SHP77 treated with DMSO at 0.1 percent for 48 hours (cell line): ENCODE results near the gene LIFR.

Experiments
- DNase-seq: peaks from one replicate; lab custom pipeline; 2025; lab: John Stamatoyannopoulos, UW

Gene LIFR

GRCh38 chr5:38465061-38465460, 91.4 kb downstream of the LIFR start:
- DNase-seq: no peak

GRCh38 chr5:38463634-38464521, 92.6 kb downstream of the LIFR start:
- DNase-seq: no peak

GRCh38 chr5:38462976-38463633, 93.3 kb downstream of the LIFR start:
- DNase-seq: peak; percentile 52

GRCh38 chr5:38458174-38458573, 98.3 kb downstream of the LIFR start:
- DNase-seq: no peak

- no peak for DNase-seq
Measured at GRCh38 chr5:38456657-38457399, 99.6 kb downstream of the LIFR start.

- no peak for DNase-seq
Measured at GRCh38 chr5:38455796-38456330, 100.6 kb downstream of the LIFR start.

GRCh38 chr5:38453921-38454320, 102.5 kb downstream of the LIFR start:
- no peak for DNase-seq

GRCh38 chr5:38453506-38453905, 102.9 kb downstream of the LIFR start:
- no peak for DNase-seq

GRCh38 chr5:38452201-38452600, 104.2 kb downstream of the LIFR start:
- no peak for DNase-seq

GRCh38 chr5:38451074-38451725, 105.2 kb downstream of the LIFR start:
- no peak for DNase-seq

GRCh38 chr5:38450627-38451026, 105.8 kb downstream of the LIFR start:
- DNase-seq: no peak

GRCh38 chr5:38448568-38449350, 107.7 kb downstream of the LIFR start:
- no peak for DNase-seq

- no peak for DNase-seq
Measured at GRCh38 chr5:38447786-38448185, 108.7 kb downstream of the LIFR start.

GRCh38 chr5:38447056-38447455, 109.4 kb downstream of the LIFR start:
- no peak for DNase-seq

GRCh38 chr5:38446029-38446522, 110.4 kb downstream of the LIFR start:
- DNase-seq: no peak

- DNase-seq: no peak
Measured at GRCh38 chr5:38445374-38446028, 110.9 kb downstream of the LIFR start.

- no peak for DNase-seq
Measured at GRCh38 chr5:38443390-38443789, 113.1 kb downstream of the LIFR start.

GRCh38 chr5:38442247-38442573, 114.2 kb downstream of the LIFR start:
- no peak for DNase-seq

- peak; percentile 97 for DNase-seq
Measured at GRCh38 chr5:38441453-38442246, 114.8 kb downstream of the LIFR start.

- no peak for DNase-seq
Measured at GRCh38 chr5:38438757-38439156, 117.7 kb downstream of the LIFR start.
